RPMI8226 (cell line): ENCODE results near the gene RAB1A.

Experiments
- DNase-seq: peaks from one replicate; pipeline ENCODE4 v3.0.0-alpha.2; 2015

Gene RAB1A

DNA sequence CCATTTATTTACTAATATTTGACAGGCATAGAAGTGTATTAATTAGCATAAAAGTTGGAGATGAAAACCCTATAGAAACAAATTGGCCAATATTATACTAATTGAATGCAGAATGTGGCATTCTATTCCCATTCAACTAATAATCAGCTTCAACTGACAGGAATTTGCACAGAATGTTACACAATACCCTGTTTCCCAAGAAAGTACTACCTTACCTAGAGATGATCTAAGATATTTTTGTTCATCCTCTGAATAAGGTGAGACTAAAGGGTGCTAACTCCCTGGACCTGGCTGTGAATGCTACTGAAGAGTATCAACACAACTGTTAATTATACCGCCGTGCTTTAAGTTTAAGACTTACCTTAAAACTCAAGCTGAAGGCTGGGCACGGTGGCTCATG is 44.8 kb downstream of the RAB1A start:
- DNase-seq, result no peak

- DNase-seq, result no peak
These were observed 48.6 kb downstream of the RAB1A start for GRCh38 chr2:65081232-65081685.

DNA sequence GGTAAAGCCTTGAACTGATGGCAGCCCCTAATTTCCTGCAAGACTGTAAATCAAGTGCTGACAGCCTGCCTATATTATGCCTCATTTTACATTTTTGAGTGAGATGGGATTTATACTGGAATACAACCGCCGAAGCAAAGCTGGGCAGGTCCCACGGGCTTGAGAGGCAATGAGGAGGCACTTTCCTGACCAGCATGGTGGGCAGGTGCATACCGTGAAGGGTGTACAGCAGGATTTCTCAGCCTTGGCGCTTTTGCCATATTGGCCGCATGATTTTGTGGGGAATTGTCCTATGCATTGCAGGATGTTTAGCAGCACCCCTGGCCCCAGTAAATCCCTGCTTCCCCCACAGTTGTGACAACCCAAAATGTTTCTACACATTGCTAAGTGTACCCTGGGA is 50.9 kb downstream of the RAB1A start:
- no peak for DNase-seq

GRCh38 chr2:65077898-65078297 is 52.0 kb downstream of the RAB1A start:
- no peak for DNase-seq

- no peak for DNase-seq
These were observed 53.6 kb downstream of the RAB1A start for GRCh38 chr2:65076345-65076710.

DNA sequence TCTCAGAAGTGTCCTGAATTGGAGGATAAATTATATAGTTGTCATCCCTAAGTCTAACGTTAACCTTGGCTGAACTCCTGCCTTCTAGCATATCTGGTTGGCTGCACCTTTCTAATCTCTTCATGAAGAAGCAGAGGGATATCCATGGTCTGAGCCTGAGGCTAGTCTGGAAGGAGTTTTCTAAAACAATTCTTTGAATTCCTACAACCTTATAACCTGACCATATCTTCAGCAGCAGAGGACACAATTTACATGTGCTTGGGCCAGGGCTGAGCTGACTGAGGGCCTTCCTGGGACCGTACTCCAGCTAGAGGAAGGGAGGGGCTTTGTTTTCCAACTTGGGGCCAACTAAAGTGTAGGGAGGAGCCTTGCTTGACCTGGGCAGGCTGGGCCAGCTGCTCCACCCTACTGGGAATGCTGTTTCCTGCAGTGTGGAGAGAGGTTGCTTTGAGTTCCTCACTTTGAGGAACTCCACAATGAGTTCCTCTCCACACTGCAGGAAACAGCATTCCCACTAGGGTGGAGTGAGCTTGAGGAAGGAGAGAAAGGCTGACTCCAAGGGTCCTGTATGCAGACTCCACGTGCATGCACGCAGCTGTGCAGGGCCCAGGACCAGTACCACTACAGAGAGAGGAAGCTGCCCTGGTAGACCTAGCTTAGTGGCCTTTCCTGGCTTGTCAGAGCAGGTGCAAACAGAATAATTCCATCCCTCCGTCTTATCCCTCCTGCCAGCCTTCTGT is 54.1 kb downstream of the RAB1A start:
- DNase-seq, result no peak

DNA sequence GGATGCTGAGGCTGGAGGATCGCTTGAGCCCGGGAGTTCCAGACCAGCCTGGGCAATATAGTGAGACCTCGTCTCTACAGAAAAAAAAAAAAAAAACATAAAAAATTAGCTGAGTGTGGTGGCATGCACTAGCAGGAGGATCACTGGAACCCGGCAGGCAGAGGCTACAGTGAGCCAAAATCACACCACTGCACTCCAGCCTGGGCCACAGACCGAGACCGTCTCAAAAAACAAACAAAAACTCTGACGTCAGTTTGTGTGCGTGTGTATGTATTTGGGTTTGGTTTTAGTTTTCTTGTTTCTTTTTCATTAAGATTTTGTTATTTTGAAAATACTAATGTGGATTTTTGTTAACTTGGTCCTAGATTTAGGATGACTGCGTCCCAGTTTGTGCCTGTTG is 54.7 kb downstream of the RAB1A start:
- DNase-seq, result no peak

GRCh38 chr2:65073879-65074565 is 55.9 kb downstream of the RAB1A start:
- DNase-seq, result no peak

DNA sequence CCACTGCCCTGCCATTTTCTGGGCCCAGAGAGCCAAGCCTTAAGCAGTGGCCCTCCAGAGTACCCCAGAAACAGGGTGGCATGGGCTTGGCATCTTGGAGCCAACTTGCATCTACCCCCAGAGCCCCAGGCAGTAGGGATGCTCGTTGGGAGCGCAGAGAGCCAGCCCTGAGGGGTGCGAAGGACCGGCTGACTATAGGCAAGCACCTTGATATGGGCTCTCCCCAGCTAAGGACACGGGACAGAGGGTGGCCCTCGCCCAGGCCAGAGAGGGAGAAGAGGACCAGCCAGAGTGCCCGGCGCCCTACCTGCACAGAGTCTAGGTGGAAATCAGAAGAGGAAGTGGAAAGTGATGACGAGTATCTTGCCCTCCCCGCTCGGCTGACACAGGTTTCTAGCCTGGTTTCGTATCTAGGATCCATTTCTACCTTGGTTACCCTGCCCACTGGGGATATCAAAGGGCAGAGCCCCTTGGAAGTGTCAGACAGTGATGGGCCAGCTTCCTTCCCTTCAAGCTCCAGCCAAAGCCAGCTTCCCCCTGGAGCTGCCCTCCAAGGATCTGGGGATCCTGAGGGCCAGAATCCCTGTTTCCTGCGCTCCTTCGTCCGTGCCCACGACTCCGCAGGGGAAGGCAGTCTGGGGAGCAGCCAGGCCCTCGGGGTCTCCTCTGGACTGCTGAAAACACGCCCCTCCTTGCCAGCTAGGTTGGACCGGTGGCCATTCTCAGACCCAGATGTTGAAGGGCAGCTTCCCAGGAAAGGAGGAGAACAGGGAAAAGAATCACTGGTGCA is 57.5 kb downstream of the RAB1A start:
- DNase-seq, result peak; percentile 68

DNA sequence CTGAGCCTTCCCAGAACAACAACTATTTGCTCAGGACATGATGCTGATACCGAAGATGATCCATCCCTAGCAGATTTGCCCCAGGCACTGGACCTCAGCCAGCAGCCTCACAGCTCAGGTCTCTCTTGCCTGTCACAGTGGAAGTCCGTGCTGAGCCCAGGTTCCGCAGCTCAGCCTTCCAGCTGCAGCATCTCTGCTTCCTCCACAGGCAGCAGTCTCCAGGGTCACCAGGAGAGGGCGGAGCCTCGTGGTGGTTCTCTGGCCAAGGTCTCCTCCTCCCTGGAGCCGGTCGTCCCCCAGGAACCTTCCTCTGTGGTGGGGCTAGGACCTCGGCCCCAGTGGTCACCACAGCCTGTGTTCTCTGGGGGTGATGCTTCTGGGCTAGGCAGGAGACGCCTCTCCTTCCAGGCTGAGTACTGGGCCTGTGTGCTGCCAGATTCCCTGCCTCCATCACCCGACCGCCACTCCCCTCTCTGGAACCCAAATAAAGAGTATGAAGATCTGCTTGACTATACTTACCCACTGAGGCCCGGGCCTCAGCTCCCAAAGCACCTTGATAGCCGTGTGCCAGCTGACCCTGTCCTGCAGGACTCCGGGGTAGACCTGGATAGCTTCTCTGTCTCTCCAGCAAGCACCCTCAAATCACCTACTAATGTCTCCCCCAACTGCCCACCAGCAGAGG is 58.3 kb downstream of the RAB1A start:
- DNase-seq, result peak; percentile 7

DNA sequence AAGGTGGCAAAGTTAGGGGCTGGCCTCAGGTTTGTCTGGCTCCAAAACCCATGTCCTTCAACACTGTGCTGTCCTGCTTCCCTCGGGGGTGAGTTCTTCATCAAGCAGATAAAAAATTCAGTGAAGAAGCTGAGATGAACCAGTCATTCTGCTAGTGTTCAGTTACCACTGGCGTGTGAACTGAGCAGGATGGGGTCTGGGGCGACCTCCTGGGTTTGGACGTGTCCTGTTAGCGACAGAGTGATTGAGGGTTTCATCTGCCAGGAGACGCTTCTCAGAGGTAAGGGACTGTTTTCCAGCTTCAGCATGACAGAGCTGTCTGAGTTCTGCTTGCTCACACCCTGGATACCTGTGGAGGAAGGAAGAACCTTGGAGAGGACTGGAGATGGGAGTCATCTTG is 59.0 kb downstream of the RAB1A start:
- DNase-seq, result no peak

- DNase-seq, result no peak
These were observed 59.6 kb downstream of the RAB1A start for GRCh38 chr2:65070172-65070830.

DNA sequence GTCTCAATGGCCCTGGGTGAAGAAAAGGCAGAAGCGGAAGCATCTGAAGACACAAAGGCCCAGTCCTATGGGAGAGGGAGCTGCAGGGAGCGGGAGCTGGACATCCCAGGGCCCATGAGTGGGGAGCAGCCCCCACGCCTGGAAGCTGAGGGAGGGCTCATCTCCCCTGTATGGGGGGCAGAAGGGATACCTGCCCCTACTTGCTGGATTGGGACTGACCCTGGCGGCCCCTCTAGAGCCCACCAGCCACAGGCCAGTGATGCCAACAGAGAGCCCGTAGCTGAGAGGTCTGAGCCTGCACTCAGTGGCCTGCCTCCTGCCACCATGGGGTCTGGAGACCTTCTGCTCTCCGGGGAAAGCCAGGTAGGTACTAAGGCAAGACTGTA is 60.5 kb downstream of the RAB1A start:
- DNase-seq, result no peak

GRCh38 chr2:65067806-65068553 is 61.9 kb downstream of the RAB1A start:
- DNase-seq, result no peak

GRCh38 chr2:65064728-65065552 is 65.0 kb downstream of the RAB1A start:
- DNase-seq, result peak; percentile 79

DNA sequence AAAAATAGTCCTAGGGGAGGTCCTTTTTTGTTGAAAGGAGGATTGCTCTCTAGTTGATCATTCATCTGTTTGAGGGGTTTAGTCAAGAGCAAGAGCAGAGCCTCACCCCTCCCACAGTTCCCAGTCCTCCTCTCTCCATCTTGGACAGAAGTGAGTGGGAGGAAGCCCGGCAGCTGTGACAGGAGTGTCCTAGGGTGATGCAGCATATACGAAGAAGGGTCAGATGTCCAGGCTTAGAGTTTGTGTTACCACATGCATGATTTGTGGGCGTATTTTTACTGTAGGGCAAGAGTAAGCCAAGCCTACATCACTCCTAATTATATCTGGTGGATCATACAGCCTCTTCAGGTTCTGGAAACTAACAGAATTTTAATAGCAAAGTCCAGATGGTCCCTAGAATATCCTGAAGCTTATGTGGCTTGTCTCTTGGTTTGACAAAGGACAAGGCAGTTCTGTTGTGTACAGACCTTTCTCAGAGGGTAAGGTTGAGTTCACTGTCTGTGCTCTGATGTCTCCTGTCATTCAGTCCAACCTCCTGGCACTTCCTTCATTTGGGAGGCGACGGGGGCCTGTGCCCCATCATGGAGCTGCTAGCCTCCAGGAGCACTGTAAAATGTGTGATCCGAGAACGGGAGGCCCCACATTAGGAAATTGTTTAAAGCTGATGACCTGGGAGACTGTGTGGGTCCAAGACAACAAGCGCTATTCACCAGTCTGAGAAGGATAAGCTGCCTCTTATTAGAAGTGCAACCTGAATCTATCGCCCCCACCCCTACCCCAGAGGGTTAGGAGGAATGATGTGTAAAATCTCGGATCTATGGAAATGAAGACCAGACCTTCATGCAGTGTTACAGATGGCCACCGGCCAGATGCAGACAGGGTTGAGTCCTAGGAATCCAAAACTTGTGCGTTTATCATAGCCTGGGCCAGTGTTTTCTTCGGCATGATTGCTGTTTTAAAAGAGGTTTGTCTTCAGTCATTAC is 66.8 kb downstream of the RAB1A start:
- no peak for DNase-seq

- no peak for DNase-seq
These were observed 68.0 kb downstream of the RAB1A start for GRCh38 chr2:65061910-65062339.

DNA sequence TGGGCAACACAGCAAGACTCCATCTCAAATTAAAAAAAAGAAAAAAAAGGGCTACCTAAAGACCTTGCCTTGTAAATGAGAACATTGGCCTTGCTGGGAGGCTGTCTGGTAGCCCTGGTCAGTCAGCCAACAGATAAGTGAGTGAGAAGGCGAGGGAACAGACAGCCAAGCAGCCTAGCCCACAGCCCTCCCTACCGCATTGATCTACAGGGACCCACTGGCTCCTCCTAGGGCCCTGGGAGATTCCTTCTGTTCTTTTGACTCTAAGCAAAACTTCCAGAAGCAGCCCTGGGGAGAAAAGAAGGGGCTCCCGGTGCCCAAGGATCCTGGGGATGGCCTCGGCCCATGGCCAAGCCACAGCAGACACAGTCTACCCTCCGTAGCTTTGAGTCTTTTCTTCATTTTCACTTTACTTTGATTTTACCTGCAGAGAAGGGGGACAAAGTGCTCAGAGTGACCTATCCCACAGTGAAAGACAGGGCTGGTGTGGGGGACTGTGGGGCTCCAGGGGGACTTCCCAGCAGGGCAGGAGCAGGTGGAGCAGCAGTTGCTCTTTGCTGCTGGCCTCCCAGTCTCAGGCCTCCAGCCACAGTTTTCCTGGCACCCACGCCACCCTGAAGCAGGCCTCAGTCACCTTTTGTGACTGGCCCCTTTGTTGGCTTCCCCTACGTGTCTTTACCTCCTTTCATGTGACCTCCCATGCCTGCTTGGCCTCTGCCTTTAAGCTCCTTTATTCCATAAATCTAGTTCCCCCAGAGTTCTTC is 68.6 kb downstream of the RAB1A start:
- DNase-seq, result no peak

GRCh38 chr2:65059071-65059470 is 70.8 kb downstream of the RAB1A start:
- no peak for DNase-seq
